Measurements from ENCODE around the gene LLGL1. TPM values are rescaled to one million over a fixed set of nuclear protein-coding genes. Genes with fewer than 3 reads are reported as not detected.

LLGL1 gene
- total and polyA plus RNA-seq, 7 experiments from 2014 or later, result 0.89 to 21.6 (median 13.6) TPM

GRCh38 chr17:18291718-18292540 lies 66.5 kb downstream of the LLGL1 start:
- no peaks in the 10 kb centered on the region for H3K9me3 ChIP-seq (ENCODE audit: control insufficient read depth in 2 of 3, low read length in 3 of 3)
- no peaks in the 10 kb centered on the region for H3K27me3 Mint-ChIP-seq
- intact Hi-C loops (cut with micrococcal nuclease), result no loop called here
- H3K27ac ChIP-seq (ENCODE audit: low read depth, low read length), result no peak overlapping the region
- H3K36me3 ChIP-seq (ENCODE audit: control insufficient read depth in 2 of 3, insufficient read depth in 3 of 3, low read length in 3 of 3), result peaks cover 10 to 58% (median 13%) of the 10 kb centered on the region in 3 experiments
- H3K27ac Mint-ChIP-seq, result peak overlapping the region in 1 of 9 donors; percentile 25
- peaks cover 0 to 2% (median 0%) of the 10 kb centered on the region in 7 donors for H3K4me1 Mint-ChIP-seq
- no peak for DNase-seq
- ChIA-PET POLR2A (no interaction called here), CTCF (no interaction called here)
- no peak for ATAC-seq
- no peaks in the 10 kb centered on the region for H3K4me1 ChIP-seq (ENCODE audit: control insufficient read depth in 2 of 2, insufficient read depth in 2 of 2, low read length in 2 of 2)
- peaks cover 5 to 38% (median 13%) of the 10 kb centered on the region in 5 donors for H3K36me3 Mint-ChIP-seq
- H3K4me3 ChIP-seq (ENCODE audit: low read length), result no peak overlapping the region
- H3K9me3 Mint-ChIP-seq, result no peaks in the 10 kb centered on the region
- H3K27me3 ChIP-seq (ENCODE audit: control insufficient read depth in 2 of 2, insufficient read depth in 2 of 2, low read length in 2 of 2), result no peaks in the 10 kb centered on the region
- no peak overlapping the region for H3K4me3 Mint-ChIP-seq

Other genes starting within 250 kb of the LLGL1 start
- 10 to 100 TPM; 26.3 to 36.7 (median 32.5) TPM for gene ATPAF2, start 186.5 kb upstream of the LLGL1 start, total RNA-seq
- 10 to 100 TPM; 16.3 TPM for gene ATPAF2, start 186.5 kb upstream of the LLGL1 start, polyA plus RNA-seq
- 10 to 100 TPM in 2 of 5 experiments, 1 to 10 TPM in 3; 6.0 to 11.4 (median 10.0) TPM for gene GID4, start 186.2 kb upstream of the LLGL1 start, total RNA-seq
- 1 to 10 TPM; 5.9 to 7.0 TPM for gene GID4, start 186.2 kb upstream of the LLGL1 start, polyA plus RNA-seq
- 10 to 100 TPM; 39.6 to 54.7 (median 48.8) TPM for gene DRG2, start 137.7 kb upstream of the LLGL1 start, total RNA-seq
- 10 to 100 TPM; 37.7 to 46.0 TPM for gene DRG2, start 137.7 kb upstream of the LLGL1 start, polyA plus RNA-seq
- 1 to 10 TPM in 3 of 5 experiments, under 1 TPM in 2; 0.53 to 2.0 (median 1.2) TPM for gene MYO15A, start 116.9 kb upstream of the LLGL1 start, total RNA-seq
- gene MYO15A, start 116.9 kb upstream of the LLGL1 start, polyA plus RNA-seq, result under 1 TPM; 0.41 to 0.43 TPM
- 100 to 1,000 TPM in 3 of 5 experiments, 10 to 100 TPM in 2; 97.4 to 135 (median 108) TPM for gene ALKBH5, start 41.8 kb upstream of the LLGL1 start, total RNA-seq
- gene ALKBH5, start 41.8 kb upstream of the LLGL1 start, polyA plus RNA-seq, result 100 to 1,000 TPM; 121 to 154 TPM
- gene FLII, start 33.1 kb downstream of the LLGL1 start, total RNA-seq, result 100 to 1,000 TPM; 253 to 348 (median 303) TPM
- gene FLII, start 33.1 kb downstream of the LLGL1 start, polyA plus RNA-seq, result 100 to 1,000 TPM in 1 of 2 donors, 10 to 100 TPM in 1; 93.1 to 198 TPM
- 10 to 100 TPM in 4 of 5 experiments, 1 to 10 TPM in 1; 6.5 to 22.5 (median 15.1) TPM for gene MIEF2, start 35.0 kb downstream of the LLGL1 start, total RNA-seq
- 10 to 100 TPM; 11.3 to 19.6 TPM for gene MIEF2, start 35.0 kb downstream of the LLGL1 start, polyA plus RNA-seq
- 10 to 100 TPM; 39.0 to 74.9 (median 43.6) TPM for gene TOP3A, start 89.4 kb downstream of the LLGL1 start, total RNA-seq
- gene TOP3A, start 89.4 kb downstream of the LLGL1 start, polyA plus RNA-seq, result 10 to 100 TPM; 13.7 to 30.8 TPM
- gene SMCR8, start 89.7 kb downstream of the LLGL1 start, total RNA-seq, result 10 to 100 TPM; 29.0 to 61.7 (median 52.1) TPM
- gene SMCR8, start 89.7 kb downstream of the LLGL1 start, polyA plus RNA-seq, result 1 to 10 TPM; 5.2 to 8.0 TPM
- gene SHMT1, start 137.9 kb downstream of the LLGL1 start, total RNA-seq, result 10 to 100 TPM in 4 of 5 experiments, 1 to 10 TPM in 1; 7.5 to 44.0 (median 14.7) TPM
- gene SHMT1, start 137.9 kb downstream of the LLGL1 start, polyA plus RNA-seq, result 10 to 100 TPM; 24.8 to 25.8 TPM
- not detected for gene EVPLL, start 152.1 kb downstream of the LLGL1 start, total RNA-seq
- under 1 TPM in 1 of 2 donors, not detected in 1; 0.46 TPM for gene EVPLL, start 152.1 kb downstream of the LLGL1 start, polyA plus RNA-seq